Neural cell (in vitro differentiated cells): Measurements from ENCODE around the gene ELMO1. TPM values are rescaled to one million over a fixed set of nuclear protein-coding genes. Genes with fewer than 3 reads are reported as not detected.
A peak's percentile ranks its signal among the peaks of the same experiment; 100 is the strongest.

Experiments used
- H2AFZ ChIP-seq: fragments of 200-600, 300-800 bp; sonication (generic), shearing (Covaris generic); 2 replicates; pipeline ENCODE4 v1.6.0; 2014; ENCODE audit warnings: low read depth, mild to moderate bottlenecking, antibody characterized with exemption, low read length, moderate library complexity
- H3F3A ChIP-seq: fragments of 200-600 bp; shearing (Covaris generic); 2 replicates; pipeline ENCODE4 v1.6.1; 2016; ENCODE audit warnings: mild to moderate bottlenecking, moderate library complexity, mixed read lengths, antibody characterized with exemption, low read length; ENCODE audit not compliant: insufficient read depth, poor library complexity, severe bottlenecking
- H3K27ac ChIP-seq: fragments of 200-600, 300-800 bp; sonication (generic), shearing (Covaris generic); 2 replicates; pipeline ENCODE4 v1.5.1; 2014; ENCODE audit warnings: mild to moderate bottlenecking, low read length, moderate library complexity
- H3K27me3 ChIP-seq: fragments of 300-800, 200-600 bp; sonication (generic), shearing (Covaris generic); 2 replicates; pipeline ENCODE4 v1.6.0; 2014; ENCODE audit warnings: mild to moderate bottlenecking, low read depth, low read length, moderate library complexity; ENCODE audit not compliant: insufficient read depth
- H3K36me3 ChIP-seq: fragments of 300-800, 200-600 bp; sonication (generic), shearing (Covaris generic); 2 replicates; pipeline ENCODE4 v1.5.1; 2014; ENCODE audit warnings: mild to moderate bottlenecking, antibody characterized with exemption, low read length, moderate library complexity; ENCODE audit not compliant: insufficient read depth
- H3K4me2 ChIP-seq: fragments of 300-800, 200-600 bp; sonication (generic), shearing (Covaris generic); 2 replicates; pipeline ENCODE4 v1.6.0; 2014; ENCODE audit warnings: mild to moderate bottlenecking, low read length
- H3K4me3 ChIP-seq: fragments of 300-800, 200-600 bp; sonication (generic), shearing (Covaris generic); 2 replicates; pipeline ENCODE4 v1.5.1; 2014; ENCODE audit warnings: mild to moderate bottlenecking, low read length, moderate library complexity
- H3K79me2 ChIP-seq: fragments of 200-600 bp; shearing (Covaris generic); replicated peaks from 2 replicates; pipeline ENCODE4 v1.6.0; 2014; ENCODE audit warnings: mild to moderate bottlenecking, low read length, moderate library complexity; ENCODE audit not compliant: insufficient read depth
- H3K9ac ChIP-seq: fragments of 300-800, 200-600 bp; sonication (generic), shearing (Covaris generic); 2 replicates; pipeline ENCODE4 v1.6.1; 2016; ENCODE audit warnings: mild to moderate bottlenecking, low read length, mixed read lengths
- H3K9me2 ChIP-seq: fragments of 200-600 bp; shearing (Covaris generic); 2 replicates; pipeline ENCODE4 v1.6.1; 2016; ENCODE audit warnings: mild to moderate bottlenecking, low read length, mixed read lengths; ENCODE audit not compliant: insufficient read depth
- H3K9me3 ChIP-seq: fragments of 200-600, 300-800 bp; sonication (generic), shearing (Covaris generic); 2 replicates; pipeline ENCODE4 v1.6.1; 2016; ENCODE audit warnings: mild to moderate bottlenecking, mixed run types, low read length, moderate library complexity, mixed read lengths
- H4K20me1 ChIP-seq: fragments of 200-600 bp; shearing (Covaris generic); 2 replicates; pipeline ENCODE4 v1.6.1; 2016; ENCODE audit warnings: mild to moderate bottlenecking, mixed run types; ENCODE audit not compliant: insufficient read depth
- CTCF ChIP-seq: fragments of 450-650 bp; IDR thresholded peaks from 2 replicates; pipeline ENCODE4 v1.5.1; 2014; ENCODE audit warnings: antibody characterized with exemption, mild to moderate bottlenecking, moderate library complexity; ENCODE audit not compliant: poor library complexity, severe bottlenecking
- EP300 ChIP-seq: fragments of 450-650 bp; conservative IDR thresholded peaks from 2 replicates; pipeline ENCODE4 v1.6.1; 2014; ENCODE audit warnings: antibody characterized with exemption, mild to moderate bottlenecking, moderate library complexity; ENCODE audit not compliant: poor library complexity, severe bottlenecking
- EZH2 ChIP-seq: fragments of 200-600, 300-800 bp; shearing (Covaris generic), sonication (generic); IDR thresholded peaks from 2 replicates; pipeline ENCODE4 v1.6.1; 2014; ENCODE audit warnings: antibody characterized with exemption, low read length, borderline replicate concordance, mild to moderate bottlenecking; ENCODE audit not compliant: insufficient read depth, poor library complexity, severe bottlenecking
- MXI1 ChIP-seq: fragments of 450-650 bp; conservative IDR thresholded peaks from 2 replicates; pipeline ENCODE4 v1.6.1; 2014; ENCODE audit warnings: antibody characterized with exemption, mild to moderate bottlenecking; ENCODE audit not compliant: poor library complexity, severe bottlenecking
- POLR2AphosphoS5 ChIP-seq: IDR thresholded peaks from 2 replicates; pipeline ENCODE4 v1.6.1; 2012
- RAD21 ChIP-seq: fragments of 450-650 bp; conservative IDR thresholded peaks from 2 replicates; pipeline ENCODE4 v1.6.1; 2014; ENCODE audit warnings: antibody characterized with exemption, mild to moderate bottlenecking, moderate library complexity
- REST ChIP-seq: IDR thresholded peaks from 2 replicates; pipeline ENCODE4 v1.6.1; 2012; ENCODE audit warnings: borderline replicate concordance
- SMC3 ChIP-seq: fragments of 450-650 bp; conservative IDR thresholded peaks from 2 replicates; pipeline ENCODE4 v1.6.1; 2014; ENCODE audit warnings: antibody characterized with exemption, mild to moderate bottlenecking, moderate library complexity; ENCODE audit not compliant: poor library complexity
- TAF1 ChIP-seq: IDR thresholded peaks from 2 replicates; pipeline ENCODE4 v1.6.1; 2012; ENCODE audit warnings: low read depth
- polyA plus RNA-seq: library from polyadenylated mRNA; depleted of rRNA; stranded (reverse); fragments of >200 nt; gene quantifications from 2 replicates; pipeline ENCODE4 v1.2.3, GENCODE V29; 2014

Gene ELMO1
- polyA plus RNA-seq, 1 donor from 2014 or later = 12.2 TPM

- H3K9me2 ChIP-seq = no peaks in the 10 kb centered on the region
- peaks cover 3% of the 10 kb centered on the region for H3K27me3 ChIP-seq
- H3K27ac ChIP-seq = peak overlapping the region; percentile 70
- TF ChIP-seq CTCF (no peak), EZH2 (no peak), EP300 (no peak), TAF1 (no peak), SMC3 (no peak), REST (no peak), RAD21 (no peak), POLR2AphosphoS5 (no peak), MXI1 (no peak)
- H3K79me2 ChIP-seq = peaks cover 6% of the 10 kb centered on the region
- no peaks in the 10 kb centered on the region for H3K36me3 ChIP-seq
- peak overlapping the region; percentile 80 for H3K9ac ChIP-seq
- H2AFZ ChIP-seq = peak overlapping the region; percentile 43
- H3K9me3 ChIP-seq = no peaks in the 10 kb centered on the region
- H4K20me1 ChIP-seq = no peaks in the 10 kb centered on the region
- peak overlapping the region; percentile 86 for H3K4me3 ChIP-seq
- no peak overlapping the region for H3K4me2 ChIP-seq
- H3F3A ChIP-seq = no peaks in the 10 kb centered on the region
Observed at GRCh38 chr7:37448011-37448635, 541 bp downstream of the ELMO1 start.

- peaks cover 6% of the 10 kb centered on the region for H3K79me2 ChIP-seq
- H3K36me3 ChIP-seq = no peaks in the 10 kb centered on the region
- TF ChIP-seq EP300 = no peak
- TF ChIP-seq POLR2AphosphoS5 = no peak
- TF ChIP-seq RAD21 = no peak
- TF ChIP-seq SMC3 = no peak
- no peak for TF ChIP-seq CTCF
- TF ChIP-seq TAF1 = no peak
- TF ChIP-seq REST = no peak
- TF ChIP-seq EZH2 = no peak
- TF ChIP-seq MXI1 = no peak
- H3K4me3 ChIP-seq = peak overlapping the region; percentile 86
- no peak overlapping the region for H3K9ac ChIP-seq
- no peak overlapping the region for H3K4me2 ChIP-seq
- H3K27ac ChIP-seq = no peak overlapping the region
- peaks cover 3% of the 10 kb centered on the region for H3K27me3 ChIP-seq
- no peaks in the 10 kb centered on the region for H3K9me3 ChIP-seq
- no peaks in the 10 kb centered on the region for H4K20me1 ChIP-seq
- no peak overlapping the region for H2AFZ ChIP-seq
- no peaks in the 10 kb centered on the region for H3K9me2 ChIP-seq
- H3F3A ChIP-seq = no peaks in the 10 kb centered on the region
Observed at GRCh38 chr7:37446371-37446770, 2.3 kb downstream of the ELMO1 start.
